ENCODE measurements around the gene PTPRG.

PTPRG gene

GRCh38 chr3:61776390-61776789 lies 215.0 kb downstream of the PTPRG start:
- DNase-seq: no peak

- DNase-seq: no peak
Observed at GRCh38 chr3:61777483-61777882, 216.1 kb downstream of the PTPRG start.

GRCh38 chr3:61778095-61778494 lies 216.7 kb downstream of the PTPRG start:
- DNase-seq: no peak

- no peak for DNase-seq
Observed at GRCh38 chr3:61780016-61780415, 218.6 kb downstream of the PTPRG start.

GRCh38 chr3:61780455-61781228 lies 219.3 kb downstream of the PTPRG start:
- DNase-seq: no peak

GRCh38 chr3:61783993-61784718 lies 222.8 kb downstream of the PTPRG start:
- DNase-seq: no peak

GRCh38 chr3:61788623-61789507 lies 227.5 kb downstream of the PTPRG start:
- DNase-seq: no peak

GRCh38 chr3:61789861-61790260 lies 228.5 kb downstream of the PTPRG start:
- DNase-seq: no peak

- no peak for DNase-seq
Observed at GRCh38 chr3:61790411-61790810, 229.0 kb downstream of the PTPRG start.

GRCh38 chr3:61793056-61793455 lies 231.7 kb downstream of the PTPRG start:
- DNase-seq: no peak

GRCh38 chr3:61793521-61793920 lies 232.2 kb downstream of the PTPRG start:
- DNase-seq: no peak

- DNase-seq: no peak
Observed at GRCh38 chr3:61794341-61794740, 233.0 kb downstream of the PTPRG start.

- no peak for DNase-seq
Observed at GRCh38 chr3:61794961-61795360, 233.6 kb downstream of the PTPRG start.

- no peak for DNase-seq
Observed at GRCh38 chr3:61796088-61796680, 234.8 kb downstream of the PTPRG start.

GRCh38 chr3:61796911-61797310 lies 235.5 kb downstream of the PTPRG start:
- no peak for DNase-seq

- no peak for DNase-seq
Observed at GRCh38 chr3:61802772-61803171, 241.4 kb downstream of the PTPRG start.

- DNase-seq: no peak
Observed at GRCh38 chr3:61803983-61804382, 242.6 kb downstream of the PTPRG start.

GRCh38 chr3:61804782-61805181 lies 243.4 kb downstream of the PTPRG start:
- no peak for DNase-seq

GRCh38 chr3:61805510-61806080 lies 244.2 kb downstream of the PTPRG start:
- no peak for DNase-seq

- DNase-seq: no peak
Observed at GRCh38 chr3:61806810-61807209, 245.4 kb downstream of the PTPRG start.

GRCh38 chr3:61807865-61808276 lies 246.5 kb downstream of the PTPRG start:
- DNase-seq: no peak

GRCh38 chr3:61808526-61808925 lies 247.2 kb downstream of the PTPRG start:
- no peak for DNase-seq

GRCh38 chr3:61808999-61809398 lies 247.6 kb downstream of the PTPRG start:
- DNase-seq: no peak
